Measurements from ENCODE around the gene B4GAT1. TPM values are rescaled to one million over a fixed set of nuclear protein-coding genes. Genes with fewer than 3 reads are reported as not detected.

The B4GAT1 gene
- total RNA-seq (ENCODE audit: low replicate concordance): 40.9 and 57.1 TPM in 2 replicates

GRCh38 chr11:66347425-66348276 is at the start of gene B4GAT1:
B4GAT1 (minus strand) TSS chr11:66347629; CDS start chr11:66347545, 84 bp downstream.
- Mint-ChIP-seq H3K27me3 (ENCODE audit: insufficient read depth, low read depth) (peaks cover 20% of the 10 kb centered on the region), H3K36me3 (peaks cover 6% of the 10 kb centered on the region), H3K9me3 (peaks cover 4% of the 10 kb centered on the region), H3K4me1 (peaks cover 47% of the 10 kb centered on the region), H3K4me3 (peak within 1 kb of the TSS; percentile 96), H3K27ac (peak within 1 kb of the TSS; percentile 100)
- H3K4me2 ChIP-seq: peak within 1 kb of the TSS; percentile 94
- H3K9me3 ChIP-seq (ENCODE audit: low read depth): no peaks in the 10 kb centered on the region
- H3K9ac ChIP-seq: peak within 1 kb of the TSS; percentile 78
- H3K36me3 ChIP-seq: no peaks in the 10 kb centered on the region
- DNase-seq (ENCODE audit: low spot score): peak; percentile 90
- peaks cover 13% of the 10 kb centered on the region for H4K20me1 ChIP-seq (ENCODE audit: low read depth)
- no peak for TF ChIP-seq EZH2phosphoT487 (IDR thresholded peaks at IDR 0.05)
- TF ChIP-seq EZH2 (IDR thresholded peaks at IDR 0.05): no peak
- no peaks in the 10 kb centered on the region for H3K27me3 ChIP-seq
- peaks cover 26% of the 10 kb centered on the region for H3K4me1 ChIP-seq
- peaks cover 49% of the 10 kb centered on the region for H3F3A ChIP-seq (ENCODE audit: low read depth)
- peak within 1 kb of the TSS; percentile 88 for H3K27ac ChIP-seq
- peak within 1 kb of the TSS; percentile 97 for H3K4me3 ChIP-seq
- H3K79me2 ChIP-seq (ENCODE audit: low read depth): peaks cover 39% of the 10 kb centered on the region
- peak within 1 kb of the TSS; percentile 99 for H2AFZ ChIP-seq (replicated peaks)

DNA sequence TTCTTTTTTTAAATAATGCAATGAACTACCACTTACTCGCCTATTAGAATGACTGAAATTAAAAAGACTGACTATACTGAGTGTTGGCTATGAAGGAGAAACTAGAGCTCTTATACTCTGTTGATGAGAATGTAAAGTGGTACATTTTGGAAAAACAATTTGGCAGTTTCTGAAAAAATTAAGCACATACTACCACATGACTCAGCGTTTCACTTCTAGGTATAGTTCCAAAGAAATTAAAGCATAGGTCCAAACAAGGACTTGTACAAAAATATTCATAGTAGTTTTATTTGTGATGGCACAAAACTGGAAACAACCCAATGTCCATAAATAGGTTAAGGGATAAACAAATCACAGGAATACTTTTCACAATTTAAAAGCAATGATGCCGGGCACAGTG is 46.5 kb upstream of the B4GAT1 start:
- no peak overlapping the region for H2AFZ ChIP-seq (replicated peaks)
- DNase-seq (ENCODE audit: low spot score): no peak
- Mint-ChIP-seq H3K9me3 (no peaks in the 10 kb centered on the region), H3K4me1 (no peaks in the 10 kb centered on the region), H3K27me3 (ENCODE audit: insufficient read depth, low read depth) (peaks cover 4% of the 10 kb centered on the region), H3K4me3 (no peak overlapping the region), H3K27ac (no peak overlapping the region), H3K36me3 (no peaks in the 10 kb centered on the region)
- H3K9me3 ChIP-seq (ENCODE audit: low read depth): no peaks in the 10 kb centered on the region
- no peaks in the 10 kb centered on the region for H3F3A ChIP-seq (ENCODE audit: low read depth)
- no peak overlapping the region for H3K9ac ChIP-seq
- no peaks in the 10 kb centered on the region for H3K27me3 ChIP-seq
- H3K4me1 ChIP-seq: no peaks in the 10 kb centered on the region
- no peaks in the 10 kb centered on the region for H3K79me2 ChIP-seq (ENCODE audit: low read depth)
- H4K20me1 ChIP-seq (ENCODE audit: low read depth): no peaks in the 10 kb centered on the region
- no peaks in the 10 kb centered on the region for H3K36me3 ChIP-seq
- TF ChIP-seq, protein P1, sequence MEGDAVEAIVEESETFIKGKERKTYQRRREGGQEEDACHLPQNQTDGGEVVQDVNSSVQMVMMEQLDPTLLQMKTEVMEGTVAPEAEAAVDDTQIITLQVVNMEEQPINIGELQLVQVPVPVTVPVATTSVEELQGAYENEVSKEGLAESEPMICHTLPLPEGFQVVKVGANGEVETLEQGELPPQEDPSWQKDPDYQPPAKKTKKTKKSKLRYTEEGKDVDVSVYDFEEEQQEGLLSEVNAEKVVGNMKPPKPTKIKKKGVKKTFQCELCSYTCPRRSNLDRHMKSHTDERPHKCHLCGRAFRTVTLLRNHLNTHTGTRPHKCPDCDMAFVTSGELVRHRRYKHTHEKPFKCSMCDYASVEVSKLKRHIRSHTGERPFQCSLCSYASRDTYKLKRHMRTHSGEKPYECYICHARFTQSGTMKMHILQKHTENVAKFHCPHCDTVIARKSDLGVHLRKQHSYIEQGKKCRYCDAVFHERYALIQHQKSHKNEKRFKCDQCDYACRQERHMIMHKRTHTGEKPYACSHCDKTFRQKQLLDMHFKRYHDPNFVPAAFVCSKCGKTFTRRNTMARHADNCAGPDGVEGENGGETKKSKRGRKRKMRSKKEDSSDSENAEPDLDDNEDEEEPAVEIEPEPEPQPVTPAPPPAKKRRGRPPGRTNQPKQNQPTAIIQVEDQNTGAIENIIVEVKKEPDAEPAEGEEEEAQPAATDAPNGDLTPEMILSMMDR (IDR thresholded peaks at IDR 0.05): no peak
- TF ChIP-seq EZH2 (IDR thresholded peaks at IDR 0.05) (no peak), EZH2phosphoT487 (IDR thresholded peaks at IDR 0.05) (no peak)
- H3K27ac ChIP-seq: no peak overlapping the region
- no peak overlapping the region for H3K4me2 ChIP-seq
- no peak overlapping the region for H3K4me3 ChIP-seq

DNA sequence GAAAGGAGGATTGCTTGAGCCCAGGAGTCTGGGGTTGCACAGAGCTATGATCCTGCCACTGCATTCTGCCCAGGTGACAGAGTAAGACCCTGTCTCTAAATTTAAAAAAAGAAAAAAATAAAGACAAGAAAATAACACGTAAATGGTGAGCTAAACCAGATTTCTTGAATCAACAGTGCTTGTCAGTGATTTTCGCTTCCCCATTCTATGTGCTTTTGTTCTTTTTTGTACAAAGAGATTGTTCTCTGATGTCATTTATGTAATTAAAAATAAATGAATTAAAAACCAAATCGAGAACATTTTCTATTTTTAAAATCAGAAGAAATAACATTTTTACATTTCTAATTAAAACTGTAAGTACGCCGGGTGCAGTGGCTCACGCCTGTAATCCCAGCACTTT is 43.9 kb upstream of the B4GAT1 start:
- Mint-ChIP-seq H3K36me3 (no peaks in the 10 kb centered on the region), H3K4me1 (peaks cover under 1% of the 10 kb centered on the region), H3K27me3 (ENCODE audit: insufficient read depth, low read depth) (peaks cover 5% of the 10 kb centered on the region), H3K27ac (no peak overlapping the region), H3K4me3 (no peak overlapping the region), H3K9me3 (no peaks in the 10 kb centered on the region)
- no peak overlapping the region for H3K4me2 ChIP-seq
- no peaks in the 10 kb centered on the region for H3K79me2 ChIP-seq (ENCODE audit: low read depth)
- H3F3A ChIP-seq (ENCODE audit: low read depth): no peaks in the 10 kb centered on the region
- no peak overlapping the region for H3K27ac ChIP-seq
- H2AFZ ChIP-seq (replicated peaks): no peak overlapping the region
- H3K9me3 ChIP-seq (ENCODE audit: low read depth): no peaks in the 10 kb centered on the region
- peaks cover 8% of the 10 kb centered on the region for H3K27me3 ChIP-seq
- H3K4me3 ChIP-seq: no peak overlapping the region
- no peak overlapping the region for H3K9ac ChIP-seq
- H3K36me3 ChIP-seq: no peaks in the 10 kb centered on the region
- no peak for DNase-seq (ENCODE audit: low spot score)
- H4K20me1 ChIP-seq (ENCODE audit: low read depth): no peaks in the 10 kb centered on the region
- H3K4me1 ChIP-seq: no peaks in the 10 kb centered on the region
- no peak for TF ChIP-seq EZH2phosphoT487 (IDR thresholded peaks at IDR 0.05)
- no peak for TF ChIP-seq EZH2 (IDR thresholded peaks at IDR 0.05)
- TF ChIP-seq, protein P1 (IDR thresholded peaks at IDR 0.05): no peak
